ENCODE measurements around the gene TMPRSS11D. TPM values are rescaled to one million over a fixed set of nuclear protein-coding genes. Genes with fewer than 3 reads are reported as not detected.

Gene TMPRSS11D, protein sequence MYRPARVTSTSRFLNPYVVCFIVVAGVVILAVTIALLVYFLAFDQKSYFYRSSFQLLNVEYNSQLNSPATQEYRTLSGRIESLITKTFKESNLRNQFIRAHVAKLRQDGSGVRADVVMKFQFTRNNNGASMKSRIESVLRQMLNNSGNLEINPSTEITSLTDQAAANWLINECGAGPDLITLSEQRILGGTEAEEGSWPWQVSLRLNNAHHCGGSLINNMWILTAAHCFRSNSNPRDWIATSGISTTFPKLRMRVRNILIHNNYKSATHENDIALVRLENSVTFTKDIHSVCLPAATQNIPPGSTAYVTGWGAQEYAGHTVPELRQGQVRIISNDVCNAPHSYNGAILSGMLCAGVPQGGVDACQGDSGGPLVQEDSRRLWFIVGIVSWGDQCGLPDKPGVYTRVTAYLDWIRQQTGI
- total RNA-seq, result not detected
- long read RNA-seq, result 0 reads

DNA sequence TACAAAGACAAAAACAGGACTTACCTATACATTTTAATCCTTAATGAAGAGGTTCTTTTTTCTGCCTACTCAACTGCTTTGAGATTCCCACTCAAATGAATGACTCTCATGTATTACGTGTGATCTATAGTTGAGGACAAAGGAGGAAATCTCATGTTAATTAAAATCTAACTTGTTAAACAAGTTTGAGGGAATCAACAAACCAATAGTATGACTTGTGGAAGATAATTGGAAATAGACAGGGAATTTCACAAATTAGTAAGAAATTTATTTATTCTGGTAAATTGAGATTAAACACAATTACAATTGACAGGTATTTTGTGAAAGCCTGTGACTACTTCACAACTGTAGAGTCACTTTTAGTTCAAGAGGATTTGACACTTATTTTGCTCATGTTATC is at the start of gene TMPRSS11D:
Gene TMPRSS11D, minus strand, starts transcription at position 101 of the 400 bp plus-strand sequence. Its CDS starts 69 bp downstream, at position 32.
- DNase-seq (no peak), ATAC-seq (ENCODE audit: poor library complexity) (no peak)
- intact Hi-C loops (cut with DNase I), result no loop called here

DNA sequence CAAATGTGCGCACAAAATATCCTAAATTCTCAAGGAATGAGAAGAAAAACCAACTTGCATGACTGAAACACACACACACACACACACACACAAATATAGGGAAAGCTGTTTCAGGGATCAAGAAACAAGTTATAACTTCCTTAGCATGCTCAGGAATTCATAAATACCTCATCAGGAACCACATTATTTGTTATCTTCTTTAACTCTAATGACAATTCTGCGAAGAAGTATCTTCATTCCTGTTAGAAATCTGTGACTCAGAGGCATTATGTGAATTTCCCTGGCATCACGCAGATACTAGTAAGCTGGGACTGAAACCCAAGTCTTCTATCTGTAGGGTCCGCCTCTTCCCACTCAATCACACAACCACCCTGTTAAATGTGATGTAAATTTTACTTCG is 49.2 kb upstream of the TMPRSS11D start:
- no peak for ATAC-seq (ENCODE audit: poor library complexity)
- no peak for DNase-seq
- intact Hi-C loops (cut with DNase I), result no loop called here

DNA sequence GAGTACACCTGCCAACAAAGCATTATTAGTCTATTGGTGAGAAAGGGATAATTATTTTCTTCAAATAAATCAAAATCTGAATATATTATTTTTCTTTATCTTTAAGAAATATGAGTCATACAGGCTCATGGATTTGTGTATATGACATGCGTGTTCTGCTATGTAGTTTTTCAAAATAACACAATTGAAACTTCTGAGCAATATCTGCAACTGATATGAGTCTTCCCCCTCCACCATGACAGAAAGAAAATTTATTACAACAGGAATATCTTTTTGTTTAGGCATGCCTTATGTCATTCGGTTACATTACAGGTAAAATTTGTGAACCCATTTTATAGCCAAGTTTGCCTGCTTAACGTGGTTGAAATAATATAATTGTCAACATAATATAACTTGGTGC is 47.5 kb upstream of the TMPRSS11D start:
- DNase-seq (no peak), ATAC-seq (ENCODE audit: poor library complexity) (no peak)
- intact Hi-C loops (cut with DNase I), result no loop called here

DNA sequence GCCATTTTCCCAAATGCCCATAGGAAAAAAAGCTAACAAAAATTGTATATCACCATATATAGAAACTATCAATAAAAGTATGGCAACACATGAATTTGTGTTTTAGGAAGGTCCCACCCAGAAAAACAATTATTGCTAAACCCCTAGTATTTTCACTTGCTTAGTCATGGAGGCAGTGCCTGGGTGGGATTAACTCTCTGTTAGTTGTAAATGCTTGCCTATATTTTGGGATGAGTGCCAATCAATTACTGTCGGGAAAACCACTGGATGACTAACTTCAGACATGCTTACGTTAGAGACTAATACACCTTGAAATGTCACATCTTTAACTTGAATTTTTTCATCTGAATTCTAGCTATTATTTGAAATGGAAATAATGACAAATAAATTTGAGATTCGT is 45.6 kb upstream of the TMPRSS11D start:
- DNase-seq (no peak), ATAC-seq (ENCODE audit: poor library complexity) (no peak)
- intact Hi-C loops (cut with DNase I), result no loop called here

DNA sequence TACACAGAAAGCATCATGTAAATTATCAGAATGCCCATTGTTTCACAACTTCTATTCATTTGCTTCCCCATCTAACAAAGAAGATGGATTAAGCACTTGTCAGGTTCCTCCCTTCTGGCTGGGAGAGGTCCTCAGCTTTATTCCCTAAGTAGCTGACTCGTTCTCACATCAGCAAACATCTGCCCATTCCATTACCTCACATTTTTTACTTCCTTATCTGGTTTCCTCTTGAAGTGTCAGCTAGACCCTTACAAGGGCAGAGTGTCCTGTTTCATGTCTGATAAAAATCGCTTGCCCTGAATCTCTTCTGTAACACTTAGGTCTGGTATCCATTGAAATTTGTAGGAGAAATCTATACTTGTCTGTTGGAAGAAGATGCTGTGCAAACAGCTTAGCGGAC is 44.7 kb upstream of the TMPRSS11D start:
- no peak for ATAC-seq (ENCODE audit: poor library complexity)
- intact Hi-C loops (cut with DNase I), result no loop called here

DNA sequence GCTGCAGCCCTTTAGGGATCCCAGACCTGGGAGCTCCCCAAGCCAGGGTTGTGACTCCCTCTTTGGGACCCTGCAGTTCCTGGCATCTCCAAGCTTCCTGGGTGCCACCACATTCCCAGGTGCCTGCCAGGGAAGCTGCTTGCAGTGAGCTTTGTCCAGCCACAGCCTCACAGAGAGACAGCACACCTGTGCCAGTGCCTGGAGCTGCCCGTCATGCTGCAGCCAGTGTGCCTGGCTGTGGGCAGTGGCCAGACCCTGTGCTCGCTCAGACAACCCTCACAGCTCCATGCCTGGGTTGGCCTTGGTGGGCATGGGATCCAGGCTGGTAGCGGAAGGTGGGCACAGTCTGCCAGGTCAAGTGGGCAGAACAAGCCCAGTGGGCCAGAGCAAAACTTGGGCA is 43.4 kb upstream of the TMPRSS11D start:
- intact Hi-C loops (cut with DNase I), result no loop called here
- no peak for DNase-seq
- no peak for ATAC-seq (ENCODE audit: poor library complexity)

More for the DNA sequence above, 44.7 kb upstream of the TMPRSS11D start:
- no peak for DNase-seq

DNA sequence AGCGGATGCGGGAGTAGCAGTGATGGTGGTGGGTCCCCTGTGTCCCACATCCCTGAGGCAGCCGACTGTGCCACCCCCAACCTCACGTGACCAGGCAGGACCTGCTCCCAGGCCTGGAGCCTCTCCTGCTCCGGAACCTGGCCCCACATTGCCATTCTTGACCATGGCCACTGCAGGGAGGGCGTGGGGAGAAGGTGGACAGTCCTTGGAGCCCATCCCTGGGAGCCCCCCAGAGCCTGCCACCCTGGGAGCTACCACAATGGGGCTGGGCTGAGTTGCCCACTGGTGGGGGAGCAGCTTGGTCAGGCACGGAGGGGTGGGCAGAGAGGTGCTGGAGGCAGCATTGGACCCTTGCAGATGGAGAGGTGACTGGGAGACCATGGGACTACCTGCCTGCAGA is 42.7 kb upstream of the TMPRSS11D start:
- DNase-seq (no peak), ATAC-seq (ENCODE audit: poor library complexity) (no peak)
- intact Hi-C loops (cut with DNase I), result no loop called here

DNA sequence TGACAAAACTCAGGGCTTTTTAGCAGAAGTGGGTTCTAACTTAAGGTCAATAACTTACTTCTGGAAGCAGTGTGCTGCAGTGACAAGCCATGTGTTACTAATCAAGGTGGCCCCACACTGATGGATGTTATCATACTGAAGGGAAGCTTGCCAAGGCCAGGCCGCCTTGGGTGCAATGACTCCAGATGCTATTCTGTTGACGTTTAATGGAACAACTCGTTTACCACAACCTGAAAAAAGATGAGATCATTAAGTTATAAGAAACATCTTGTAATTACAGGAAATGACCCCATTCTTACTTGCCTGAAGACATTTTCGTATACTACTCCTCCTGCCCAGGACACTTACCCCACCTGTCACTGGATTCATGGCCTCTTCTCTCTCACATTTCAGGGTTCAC is 38.9 kb upstream of the TMPRSS11D start:
- ATAC-seq (ENCODE audit: poor library complexity), result no peak
- no peak for DNase-seq
- intact Hi-C loops (cut with DNase I), result no loop called here

DNA sequence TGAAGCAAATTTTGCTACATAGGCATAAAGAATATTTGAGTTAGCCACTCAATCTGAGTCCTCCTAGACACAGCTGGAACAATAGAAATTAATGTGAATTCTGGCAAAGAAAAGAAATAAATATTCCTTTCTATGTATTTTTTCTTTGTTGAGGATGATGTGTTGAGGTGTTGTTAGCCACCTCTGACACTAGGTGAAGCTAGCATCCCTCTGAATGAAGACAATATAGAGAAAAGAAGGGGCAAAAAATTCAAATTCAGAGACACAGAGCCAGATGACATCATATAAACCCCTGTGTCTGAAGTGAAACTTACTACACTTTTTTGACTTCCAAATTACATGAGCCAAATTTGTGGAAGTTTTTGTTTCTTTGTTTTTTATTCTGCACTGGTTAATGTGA is 34.6 kb upstream of the TMPRSS11D start:
- DNase-seq, result no peak
- intact Hi-C loops (cut with DNase I), result no loop called here
- no peak for ATAC-seq (ENCODE audit: poor library complexity)

DNA sequence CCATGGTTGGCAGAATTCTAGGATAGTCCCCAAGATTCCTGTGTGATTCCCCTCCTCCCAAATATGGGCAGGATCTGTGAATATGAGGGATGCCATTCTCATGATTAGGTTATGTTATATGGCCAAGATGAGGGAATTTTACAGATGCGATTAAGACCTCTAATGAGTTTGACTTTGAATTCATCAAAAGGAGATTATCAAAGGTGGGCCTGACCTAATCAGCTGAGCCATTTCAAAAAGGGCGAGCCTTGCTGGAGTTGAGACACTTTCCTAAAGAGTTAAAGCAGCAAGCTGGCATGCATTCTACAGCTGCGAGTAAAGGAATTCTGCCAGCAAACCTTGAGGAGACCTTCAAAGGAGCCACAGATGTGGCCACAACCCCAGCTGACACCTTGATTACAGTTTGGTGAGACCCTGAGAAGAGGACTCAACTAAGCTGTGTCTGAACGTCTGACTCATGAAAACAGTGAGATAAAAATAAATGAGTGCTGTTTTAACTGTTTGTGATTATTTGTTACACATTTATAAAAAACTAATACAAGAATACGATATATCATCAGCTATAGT is 31.7 kb upstream of the TMPRSS11D start:
- ATAC-seq (ENCODE audit: poor library complexity) (no peak), DNase-seq (no peak)
- intact Hi-C loops (cut with DNase I), result no loop called here

DNA sequence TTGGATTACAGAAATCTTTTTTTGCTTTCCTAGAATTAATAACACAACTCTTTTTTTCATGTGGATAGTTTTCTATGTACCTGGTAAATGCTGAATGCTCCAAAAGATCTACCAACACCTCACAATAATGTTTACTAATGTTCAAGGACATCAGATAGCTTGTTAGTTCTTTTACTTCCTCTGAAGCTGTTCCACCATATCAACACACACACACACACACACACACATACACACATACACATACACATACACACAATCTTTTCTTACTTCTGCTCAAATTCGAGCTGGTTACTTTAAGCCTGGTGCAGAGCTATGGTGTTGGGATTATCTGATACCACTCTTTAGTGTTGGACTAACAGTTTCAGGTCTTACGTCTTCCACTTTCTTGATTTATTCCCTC is 28.3 kb upstream of the TMPRSS11D start:
- ATAC-seq (ENCODE audit: poor library complexity) (no peak), DNase-seq (no peak)
- intact Hi-C loops (cut with DNase I), result no loop called here

DNA sequence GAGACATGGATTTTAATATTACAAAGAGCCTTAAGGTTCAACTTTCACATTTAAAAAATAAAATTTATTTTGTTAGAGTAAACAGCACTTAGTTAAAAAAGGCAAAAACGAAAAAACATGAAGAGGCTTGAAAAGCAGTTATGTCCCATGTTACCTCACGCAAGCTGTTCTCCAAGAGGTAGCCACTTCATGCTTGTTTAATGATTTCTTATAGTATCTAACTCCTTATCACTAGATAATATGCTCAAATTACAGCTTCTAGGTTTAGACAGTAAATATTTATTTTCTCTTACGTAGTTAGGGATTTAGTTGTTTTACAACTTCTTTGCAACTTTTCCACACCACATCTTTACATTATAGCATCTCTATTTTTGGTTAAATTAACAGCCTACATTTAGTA is 27.8 kb upstream of the TMPRSS11D start:
- ATAC-seq (ENCODE audit: poor library complexity) (no peak), DNase-seq (no peak)
- intact Hi-C loops (cut with DNase I), result no loop called here

DNA sequence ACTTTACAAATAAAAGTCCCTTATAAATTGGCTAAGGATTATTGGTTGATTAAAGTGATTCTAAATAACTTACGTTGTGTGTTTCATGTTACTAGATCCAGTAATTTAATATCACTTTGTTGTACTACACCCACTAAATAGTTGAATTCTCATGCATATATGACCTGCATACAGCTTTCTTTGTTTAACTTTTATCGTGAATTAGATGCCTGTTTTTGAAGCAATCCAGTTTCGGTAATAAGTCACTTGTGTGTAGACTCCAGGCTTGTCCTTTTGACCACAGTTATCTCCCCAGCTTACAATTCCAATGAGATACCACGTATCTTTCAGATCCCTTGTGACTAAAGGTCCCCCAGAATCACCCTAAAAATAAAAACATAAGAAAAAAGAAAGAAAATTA is 27.3 kb upstream of the TMPRSS11D start:
- no peak for ATAC-seq (ENCODE audit: poor library complexity)
- intact Hi-C loops (cut with DNase I), result no loop called here
- no peak for DNase-seq

DNA sequence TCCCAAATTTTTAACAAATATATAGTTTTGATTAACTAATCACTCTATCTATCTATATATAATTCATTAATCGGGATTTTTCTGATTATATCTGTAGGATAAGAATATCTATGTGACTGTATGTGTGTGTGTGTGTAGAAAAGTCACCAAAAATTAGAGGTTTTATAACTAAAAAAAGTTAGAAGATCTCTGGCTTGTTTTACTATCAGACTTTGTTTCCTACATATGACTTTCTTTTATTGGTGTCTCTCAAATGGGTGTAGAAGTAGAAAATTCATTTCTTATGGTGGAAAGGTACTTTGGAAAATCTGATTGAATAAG is 26.7 kb upstream of the TMPRSS11D start:
- ATAC-seq (ENCODE audit: poor library complexity) (no peak), DNase-seq (no peak)
- intact Hi-C loops (cut with DNase I), result no loop called here

DNA sequence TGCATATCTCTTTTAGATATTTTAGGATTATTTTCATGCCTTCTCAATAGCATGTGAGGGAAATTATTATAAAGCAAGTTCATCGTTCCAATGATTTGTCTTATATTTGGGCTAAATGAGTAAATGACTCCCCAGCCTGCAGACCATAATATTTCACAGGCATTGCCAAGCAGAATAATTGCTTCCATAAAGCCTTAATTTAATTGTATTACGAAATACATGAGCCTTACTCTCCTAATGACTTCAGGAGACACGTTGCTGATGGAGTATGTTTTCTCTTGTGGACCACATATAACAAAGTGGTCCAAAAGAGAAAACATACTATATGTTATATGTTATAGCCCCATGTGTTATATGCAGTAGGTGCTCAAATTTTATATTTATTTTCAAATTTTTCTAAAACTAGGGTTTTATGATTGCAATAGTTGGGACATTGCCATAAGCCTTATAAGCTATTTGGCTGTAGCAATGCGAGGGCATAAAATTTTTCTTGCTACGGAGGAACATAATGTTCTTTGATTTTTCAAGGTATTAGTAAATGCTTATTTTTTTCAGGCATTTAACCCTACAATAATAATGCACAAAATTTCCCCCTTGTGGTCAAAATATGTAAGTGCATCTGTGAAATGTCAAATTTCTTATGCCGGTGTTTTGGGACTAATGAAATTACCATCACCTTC is 26.2 kb upstream of the TMPRSS11D start:
- no peak for DNase-seq
- intact Hi-C loops (cut with DNase I), result no loop called here
- no peak for ATAC-seq (ENCODE audit: poor library complexity)

DNA sequence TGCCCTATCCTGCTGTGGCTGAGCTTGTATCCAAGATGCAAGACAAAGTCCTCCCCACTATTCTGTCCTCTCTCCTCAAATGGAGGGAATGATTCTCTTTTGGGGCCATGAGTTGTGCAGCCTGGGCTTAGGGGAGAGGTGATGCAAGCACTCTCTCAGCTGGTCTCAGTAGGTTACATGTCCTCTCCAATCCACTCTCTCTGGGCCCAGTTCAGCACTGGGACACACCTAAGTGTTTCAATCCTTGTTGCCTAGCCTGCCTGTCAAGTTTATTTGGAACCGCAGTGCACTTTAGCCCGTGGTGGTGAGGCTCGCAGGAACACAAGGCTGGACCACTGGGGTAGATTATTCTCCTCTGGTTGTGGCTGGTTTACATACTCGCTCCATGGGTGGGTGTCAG is 23.8 kb upstream of the TMPRSS11D start:
- intact Hi-C loops (cut with DNase I), result no loop called here
- ATAC-seq (ENCODE audit: poor library complexity) (no peak), DNase-seq (no peak)

DNA sequence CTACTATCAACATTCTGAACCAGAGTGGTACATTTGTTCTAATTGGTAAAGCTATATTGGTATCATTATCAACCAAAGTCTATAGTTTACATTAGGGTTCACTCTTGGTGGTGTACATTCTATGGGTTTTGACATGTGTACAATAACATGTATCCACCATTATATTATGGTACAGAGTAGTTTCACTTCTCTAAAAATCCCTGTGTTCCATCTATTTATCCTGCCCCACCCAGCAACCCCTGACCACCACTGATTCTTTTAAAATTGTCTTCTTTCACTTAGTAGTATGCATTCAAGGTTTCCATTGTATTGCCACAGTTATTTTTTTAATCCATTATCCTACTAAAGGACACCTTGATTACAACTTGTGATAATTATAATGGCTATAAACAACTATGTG is 15.3 kb upstream of the TMPRSS11D start:
- DNase-seq (no peak), ATAC-seq (ENCODE audit: poor library complexity) (no peak)
- intact Hi-C loops (cut with DNase I), result no loop called here

DNA sequence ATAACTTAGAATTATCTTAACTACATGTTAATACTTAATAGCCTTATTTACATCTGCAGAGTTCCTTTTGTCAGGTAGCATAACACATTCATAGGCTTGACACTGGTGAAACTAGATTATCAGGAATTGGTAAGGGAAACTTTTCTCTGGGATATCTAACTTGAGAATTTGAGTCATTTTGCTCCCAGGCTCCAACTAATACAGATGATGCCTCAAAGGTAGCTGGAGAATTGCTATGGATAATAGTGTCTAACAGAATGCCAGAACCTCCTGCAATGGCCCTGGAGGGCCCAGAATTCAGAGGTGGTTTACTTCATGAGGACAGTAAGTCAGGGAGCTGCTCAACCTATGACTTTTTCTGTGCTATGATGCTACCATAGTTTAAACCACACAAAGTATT is 13.9 kb upstream of the TMPRSS11D start:
- DNase-seq (no peak), ATAC-seq (ENCODE audit: poor library complexity) (no peak)
- intact Hi-C loops (cut with DNase I), result no loop called here

DNA sequence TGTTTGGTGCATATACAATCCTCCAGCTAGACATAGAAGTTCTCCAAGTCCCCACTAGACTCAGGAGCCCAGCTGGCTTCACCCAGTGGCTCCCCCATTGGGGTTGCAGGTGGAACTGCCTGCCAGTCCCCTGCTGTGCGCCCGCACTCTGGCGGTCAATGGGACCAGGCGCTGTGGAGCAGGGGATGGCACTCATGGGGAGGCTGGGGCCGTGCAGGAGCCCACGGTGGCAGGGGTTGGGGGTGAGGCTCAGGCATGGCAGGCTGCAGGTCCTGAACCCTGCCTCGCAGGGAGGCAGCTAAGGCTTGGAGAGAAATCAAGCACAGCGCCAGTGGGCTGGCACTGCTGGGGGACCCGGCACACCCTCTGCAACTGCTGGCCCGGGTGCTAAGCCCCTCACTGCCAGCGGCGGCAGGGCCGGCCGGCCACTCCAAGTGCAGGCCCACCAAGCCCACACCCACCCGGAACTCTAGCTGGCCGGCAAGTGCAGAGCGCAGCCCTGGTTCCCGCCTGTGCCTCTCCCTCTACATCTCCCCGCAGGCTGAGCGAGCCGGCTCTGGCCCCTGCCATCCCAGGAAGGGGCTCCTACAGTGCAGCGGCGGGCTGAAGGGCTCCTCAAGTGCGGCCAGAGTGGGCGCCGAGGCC is 12.7 kb upstream of the TMPRSS11D start:
- intact Hi-C loops (cut with DNase I), result no loop called here
- DNase-seq, result no peak
- no peak for ATAC-seq (ENCODE audit: poor library complexity)

DNA sequence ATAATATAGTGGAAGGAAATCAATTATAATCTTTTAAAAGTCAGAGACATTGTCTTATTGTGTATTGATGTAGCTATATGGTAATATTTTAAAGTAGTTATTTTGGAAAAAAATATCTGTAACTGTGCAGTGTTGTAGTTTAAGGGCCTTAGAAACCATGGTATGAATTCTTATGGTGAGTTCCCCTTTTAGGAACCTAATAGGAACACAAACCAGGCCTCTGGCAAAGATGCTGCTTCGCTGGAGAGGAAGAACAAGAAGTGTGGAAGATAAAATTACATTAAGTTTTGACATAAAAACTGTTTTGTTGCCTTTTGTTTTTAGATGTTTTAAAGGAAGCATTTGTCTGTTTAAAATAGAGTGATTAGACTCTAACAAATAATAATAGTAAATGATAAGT is 10.9 kb upstream of the TMPRSS11D start:
- intact Hi-C loops (cut with DNase I), result no loop called here
- no peak for ATAC-seq (ENCODE audit: poor library complexity)
- no peak for DNase-seq

Data from Right ventricle myocardium superior (tissue), 1 donor.